ENCODE results near the gene TMEM39A. TPM values are rescaled to one million over a fixed set of nuclear protein-coding genes. Genes with fewer than 3 reads are reported as not detected.

Gene TMEM39A
- polyA plus RNA-seq, 1 of the 3 experiments (the other 2 are of a cell fraction), result 13.2 TPM

GRCh38 chr3:119388577-119388976 lies 74.8 kb downstream of the TMEM39A start (continued):
- TF ChIP-seq GATA2 (CRISPR knock-in tag; IDR thresholded peaks at IDR 0.05), result no peak
- TF ChIP-seq SMC3 (IDR thresholded peaks at IDR 0.05; ENCODE audit: low read depth, low read length), result peak; percentile 38; the same call in 1 of the 2 replicates

GRCh38 chr3:119382134-119382533 lies 81.3 kb downstream of the TMEM39A start:
- Histone ChIP-seq H2AFZ (ENCODE audit: low read depth) (no peak overlapping the region), H3K36me3 (replicated peaks in 1 of 2; ENCODE audit: control insufficient read depth in 1 of 2, insufficient read depth in 2 of 2, low read length in 1 of 2) (peaks cover 21 to 41% of the 10 kb centered on the region in 2 experiments), H3K4me1 (ENCODE audit: control insufficient read depth in 1 of 2, insufficient read depth in 2 of 2, low read depth in 1 of 2, low read length in 1 of 2) (peaks cover 0 to 6% of the 10 kb centered on the region in 2 experiments; a peak in 1 of 4 replicates), H3K9me2 (no peaks in the 10 kb centered on the region), H3F3A (replicated peaks; ENCODE audit: insufficient read depth) (no peaks in the 10 kb centered on the region), H3K27ac (ENCODE audit: low read depth in 2 of 2, low read length in 1 of 2) (no peak overlapping the region), H4K20me1 (ENCODE audit: insufficient read depth) (no peaks in the 10 kb centered on the region), H3K9me3 (no peaks in the 10 kb centered on the region), H3K4me2 (no peak overlapping the region), H3K79me2 (ENCODE audit: insufficient read depth) (no peaks in the 10 kb centered on the region), H3K4me3 (ENCODE audit: low read depth in 2 of 2, low read length in 1 of 2) (no peak overlapping the region), H3K9ac (no peak overlapping the region), H3K27me3 (ENCODE audit: insufficient read depth) (no peaks in the 10 kb centered on the region)
- WGBS (ENCODE audit: low lambda C conversion rate), result 96% methylated on average over 7 of the region's 7 CpGs
- TF ChIP-seq MAX (IDR thresholded peaks at IDR 0.05; ENCODE audit: low read depth), result no peak
- no peak for TF ChIP-seq FOSL2 (IDR thresholded peaks at IDR 0.05; ENCODE audit: borderline replicate concordance, low read depth)
- no peak for TF ChIP-seq PBX3 (IDR thresholded peaks at IDR 0.05)
- TF ChIP-seq POLR2AphosphoS5 (IDR thresholded peaks at IDR 0.05; ENCODE audit: low read depth, low read length), result no peak
- TF ChIP-seq RAD21 (IDR thresholded peaks at IDR 0.05; ENCODE audit: low read length), result no peak
- TF ChIP-seq RXRA (IDR thresholded peaks at IDR 0.05; ENCODE audit: borderline replicate concordance, low read depth), result no peak
- no peak for TF ChIP-seq TCF12 (IDR thresholded peaks at IDR 0.05)
- TF ChIP-seq RFX5 (IDR thresholded peaks at IDR 0.05; ENCODE audit: low read length), result no peak
- no peak for TF ChIP-seq FOXM1 (IDR thresholded peaks at IDR 0.05; ENCODE audit: low read depth)
- TF ChIP-seq CTCF (IDR thresholded peaks at IDR 0.05), result no peak
- TF ChIP-seq IRF3 (IDR thresholded peaks at IDR 0.05; ENCODE audit: low read depth, low read length), result no peak
- POLR2A ChIA-PET, result no interaction called here
- DNase-seq, result no peak
- CTCF ChIA-PET, result interaction anchor here (1.0 kb wide), 1 partner anchor 498 kb away, joined by 3 read pairs; no protein-coding TSS in a partner anchor
